Measurements from ENCODE around the gene HDAC1. TPM values are rescaled to one million over a fixed set of nuclear protein-coding genes. Genes with fewer than 3 reads are reported as not detected.

Gene HDAC1
- total and polyA plus RNA-seq, 4 donors: 32.1 to 58.1 (median 45.2) TPM

DNA sequence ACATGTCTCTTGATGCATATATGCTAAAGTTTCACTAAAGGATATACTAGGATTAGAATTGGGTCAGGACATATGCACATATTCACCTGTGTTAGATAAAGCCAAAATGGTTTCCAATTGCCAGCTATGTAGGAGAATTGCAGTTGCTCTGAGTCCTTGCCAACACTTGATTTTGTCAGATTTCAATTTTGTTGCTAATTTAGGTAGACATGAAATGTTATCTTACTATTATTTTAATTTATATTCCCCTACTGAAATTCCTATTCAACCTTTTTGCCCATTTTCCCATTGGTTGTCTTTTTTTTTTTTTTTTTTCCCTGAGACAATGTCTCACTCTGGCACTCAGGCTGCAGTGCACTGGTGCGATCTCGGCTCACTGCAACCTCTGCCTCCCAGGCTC lies 13.4 kb downstream of the HDAC1 start:
- DNase-seq (ENCODE audit: low spot score): no peak
- Histone ChIP-seq H3K4me1 (ENCODE audit: control insufficient read depth in 4 of 4, insufficient read depth in 4 of 4, low read length in 3 of 4) (peaks cover 0 to 18% (median 10%) of the 10 kb centered on the region in 4 donors), H3K27me3 (ENCODE audit: control insufficient read depth in 4 of 4, insufficient read depth in 4 of 4, low read length in 3 of 4) (no peaks in the 10 kb centered on the region), H3K4me3 (ENCODE audit: low read depth in 1 of 3, low read length in 3 of 3) (no peak overlapping the region), H3K9me3 (ENCODE audit: control insufficient read depth in 4 of 4, low read length in 3 of 4) (no peaks in the 10 kb centered on the region), H3K36me3 (ENCODE audit: control insufficient read depth in 4 of 4, insufficient read depth in 3 of 4, low read depth in 1 of 4, low read length in 3 of 4) (peaks cover 5 to 27% (median 21%) of the 10 kb centered on the region in 4 donors), H3K27ac (ENCODE audit: low read depth in 1 of 2, low read length in 2 of 2) (no peak overlapping the region), H3K9ac (ENCODE audit: low read depth in 1 of 2, low read length in 2 of 2) (no peak overlapping the region)
- no peak for TF ChIP-seq JUND (IDR thresholded peaks at IDR 0.05)
- no peak for TF ChIP-seq YY1 (IDR thresholded peaks at IDR 0.05)
- TF ChIP-seq TAF1 (conservative IDR thresholded peaks at IDR 0.05): no peak
- TF ChIP-seq RXRA (IDR thresholded peaks at IDR 0.05): no peak
- TF ChIP-seq FOXA1 (IDR thresholded peaks at IDR 0.05): no peak
- TF ChIP-seq, protein P1, sequence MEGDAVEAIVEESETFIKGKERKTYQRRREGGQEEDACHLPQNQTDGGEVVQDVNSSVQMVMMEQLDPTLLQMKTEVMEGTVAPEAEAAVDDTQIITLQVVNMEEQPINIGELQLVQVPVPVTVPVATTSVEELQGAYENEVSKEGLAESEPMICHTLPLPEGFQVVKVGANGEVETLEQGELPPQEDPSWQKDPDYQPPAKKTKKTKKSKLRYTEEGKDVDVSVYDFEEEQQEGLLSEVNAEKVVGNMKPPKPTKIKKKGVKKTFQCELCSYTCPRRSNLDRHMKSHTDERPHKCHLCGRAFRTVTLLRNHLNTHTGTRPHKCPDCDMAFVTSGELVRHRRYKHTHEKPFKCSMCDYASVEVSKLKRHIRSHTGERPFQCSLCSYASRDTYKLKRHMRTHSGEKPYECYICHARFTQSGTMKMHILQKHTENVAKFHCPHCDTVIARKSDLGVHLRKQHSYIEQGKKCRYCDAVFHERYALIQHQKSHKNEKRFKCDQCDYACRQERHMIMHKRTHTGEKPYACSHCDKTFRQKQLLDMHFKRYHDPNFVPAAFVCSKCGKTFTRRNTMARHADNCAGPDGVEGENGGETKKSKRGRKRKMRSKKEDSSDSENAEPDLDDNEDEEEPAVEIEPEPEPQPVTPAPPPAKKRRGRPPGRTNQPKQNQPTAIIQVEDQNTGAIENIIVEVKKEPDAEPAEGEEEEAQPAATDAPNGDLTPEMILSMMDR (IDR thresholded peaks at IDR 0.05; ENCODE audit: low read depth, low read length, missing input control): no peak
- 97% methylated on average over 2 of the region's 2 CpGs for WGBS

DNA sequence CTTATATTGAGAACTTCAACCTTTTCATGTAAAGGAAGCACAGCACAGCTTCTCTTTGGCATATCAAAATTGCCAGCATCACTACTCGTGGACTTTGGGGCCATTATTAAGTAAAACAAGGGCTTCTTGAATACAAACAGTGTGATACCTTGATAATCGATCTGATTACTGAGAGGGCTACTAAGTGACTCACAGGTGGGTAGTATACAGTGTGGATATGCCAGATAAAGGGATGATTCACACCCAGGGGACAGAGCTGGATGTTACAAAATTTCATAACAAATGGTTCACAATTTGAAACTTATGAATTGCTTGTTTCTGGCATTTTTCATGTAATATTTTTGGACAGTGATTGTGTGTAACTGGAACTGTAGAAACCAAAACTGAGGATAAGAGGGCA lies 15.4 kb downstream of the HDAC1 start:
- Histone ChIP-seq H3K4me1 (ENCODE audit: control insufficient read depth in 4 of 4, insufficient read depth in 4 of 4, low read length in 3 of 4) (peaks cover 6 to 23% (median 16%) of the 10 kb centered on the region in 4 donors), H3K4me3 (ENCODE audit: low read depth in 1 of 3, low read length in 3 of 3) (no peak overlapping the region), H3K9ac (ENCODE audit: low read depth in 1 of 2, low read length in 2 of 2) (no peak overlapping the region), H3K36me3 (ENCODE audit: control insufficient read depth in 4 of 4, insufficient read depth in 3 of 4, low read depth in 1 of 4, low read length in 3 of 4) (peaks cover 5 to 27% (median 21%) of the 10 kb centered on the region in 4 donors), H3K27me3 (ENCODE audit: control insufficient read depth in 4 of 4, insufficient read depth in 4 of 4, low read length in 3 of 4) (no peaks in the 10 kb centered on the region), H3K9me3 (ENCODE audit: control insufficient read depth in 4 of 4, low read length in 3 of 4) (no peaks in the 10 kb centered on the region), H3K27ac (ENCODE audit: low read depth in 1 of 2, low read length in 2 of 2) (no peak overlapping the region)
- TF ChIP-seq NR2F2 (IDR thresholded peaks at IDR 0.05): no peak
- no peak for TF ChIP-seq RXRA (IDR thresholded peaks at IDR 0.05)
- TF ChIP-seq YY1 (IDR thresholded peaks at IDR 0.05): no peak
- no peak for TF ChIP-seq HNF4A (conservative IDR thresholded peaks at IDR 0.05)
- no peak for TF ChIP-seq TAF1 (conservative IDR thresholded peaks at IDR 0.05)
- no peak for TF ChIP-seq FOXA1 (IDR thresholded peaks at IDR 0.05)
- TF ChIP-seq, protein P2, sequence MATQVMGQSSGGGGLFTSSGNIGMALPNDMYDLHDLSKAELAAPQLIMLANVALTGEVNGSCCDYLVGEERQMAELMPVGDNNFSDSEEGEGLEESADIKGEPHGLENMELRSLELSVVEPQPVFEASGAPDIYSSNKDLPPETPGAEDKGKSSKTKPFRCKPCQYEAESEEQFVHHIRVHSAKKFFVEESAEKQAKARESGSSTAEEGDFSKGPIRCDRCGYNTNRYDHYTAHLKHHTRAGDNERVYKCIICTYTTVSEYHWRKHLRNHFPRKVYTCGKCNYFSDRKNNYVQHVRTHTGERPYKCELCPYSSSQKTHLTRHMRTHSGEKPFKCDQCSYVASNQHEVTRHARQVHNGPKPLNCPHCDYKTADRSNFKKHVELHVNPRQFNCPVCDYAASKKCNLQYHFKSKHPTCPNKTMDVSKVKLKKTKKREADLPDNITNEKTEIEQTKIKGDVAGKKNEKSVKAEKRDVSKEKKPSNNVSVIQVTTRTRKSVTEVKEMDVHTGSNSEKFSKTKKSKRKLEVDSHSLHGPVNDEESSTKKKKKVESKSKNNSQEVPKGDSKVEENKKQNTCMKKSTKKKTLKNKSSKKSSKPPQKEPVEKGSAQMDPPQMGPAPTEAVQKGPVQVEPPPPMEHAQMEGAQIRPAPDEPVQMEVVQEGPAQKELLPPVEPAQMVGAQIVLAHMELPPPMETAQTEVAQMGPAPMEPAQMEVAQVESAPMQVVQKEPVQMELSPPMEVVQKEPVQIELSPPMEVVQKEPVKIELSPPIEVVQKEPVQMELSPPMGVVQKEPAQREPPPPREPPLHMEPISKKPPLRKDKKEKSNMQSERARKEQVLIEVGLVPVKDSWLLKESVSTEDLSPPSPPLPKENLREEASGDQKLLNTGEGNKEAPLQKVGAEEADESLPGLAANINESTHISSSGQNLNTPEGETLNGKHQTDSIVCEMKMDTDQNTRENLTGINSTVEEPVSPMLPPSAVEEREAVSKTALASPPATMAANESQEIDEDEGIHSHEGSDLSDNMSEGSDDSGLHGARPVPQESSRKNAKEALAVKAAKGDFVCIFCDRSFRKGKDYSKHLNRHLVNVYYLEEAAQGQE (IDR thresholded peaks at IDR 0.05): no peak
- no peak for TF ChIP-seq SP1 (IDR thresholded peaks at IDR 0.05)
- TF ChIP-seq, protein P1 (IDR thresholded peaks at IDR 0.05; ENCODE audit: low read depth, low read length, missing input control): no peak
- no peak for TF ChIP-seq FOXA2 (IDR thresholded peaks at IDR 0.05)
- TF ChIP-seq, protein P3, sequence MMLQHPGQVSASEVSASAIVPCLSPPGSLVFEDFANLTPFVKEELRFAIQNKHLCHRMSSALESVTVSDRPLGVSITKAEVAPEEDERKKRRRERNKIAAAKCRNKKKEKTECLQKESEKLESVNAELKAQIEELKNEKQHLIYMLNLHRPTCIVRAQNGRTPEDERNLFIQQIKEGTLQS (IDR thresholded peaks at IDR 0.05): no peak
- no peak for TF ChIP-seq GABPA (IDR thresholded peaks at IDR 0.05 in 1 of 2, conservative IDR thresholded peaks at IDR 0.05 in 1 of 2)
- TF ChIP-seq JUND (IDR thresholded peaks at IDR 0.05): no peak
- TF ChIP-seq RAD21 (IDR thresholded peaks at IDR 0.05): no peak
- no peak for TF ChIP-seq EGR1 (IDR thresholded peaks at IDR 0.05; ENCODE audit: low read depth in 2 of 2)
- TF ChIP-seq, protein P4, sequence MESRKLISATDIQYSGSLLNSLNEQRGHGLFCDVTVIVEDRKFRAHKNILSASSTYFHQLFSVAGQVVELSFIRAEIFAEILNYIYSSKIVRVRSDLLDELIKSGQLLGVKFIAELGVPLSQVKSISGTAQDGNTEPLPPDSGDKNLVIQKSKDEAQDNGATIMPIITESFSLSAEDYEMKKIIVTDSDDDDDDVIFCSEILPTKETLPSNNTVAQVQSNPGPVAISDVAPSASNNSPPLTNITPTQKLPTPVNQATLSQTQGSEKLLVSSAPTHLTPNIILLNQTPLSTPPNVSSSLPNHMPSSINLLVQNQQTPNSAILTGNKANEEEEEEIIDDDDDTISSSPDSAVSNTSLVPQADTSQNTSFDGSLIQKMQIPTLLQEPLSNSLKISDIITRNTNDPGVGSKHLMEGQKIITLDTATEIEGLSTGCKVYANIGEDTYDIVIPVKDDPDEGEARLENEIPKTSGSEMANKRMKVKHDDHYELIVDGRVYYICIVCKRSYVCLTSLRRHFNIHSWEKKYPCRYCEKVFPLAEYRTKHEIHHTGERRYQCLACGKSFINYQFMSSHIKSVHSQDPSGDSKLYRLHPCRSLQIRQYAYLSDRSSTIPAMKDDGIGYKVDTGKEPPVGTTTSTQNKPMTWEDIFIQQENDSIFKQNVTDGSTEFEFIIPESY (IDR thresholded peaks at IDR 0.05): no peak
- TF ChIP-seq HNF4G (IDR thresholded peaks at IDR 0.05): no peak
- WGBS: 69% methylated on average over 2 of the region's 2 CpGs
- no peak for DNase-seq (ENCODE audit: low spot score)

Measured in liver (tissue), 9 donors.